Activated CD8-positive, alpha-beta memory T cell treated with anti-CD3 and anti-CD28 coated beads for 4 hours (primary cell): ENCODE results near the gene CD300LB.
A peak's percentile ranks its signal among the peaks of the same experiment; 100 is the strongest.
"Not testable (repeated sequence)": the region's sequence is repeated elsewhere in the genome, so short reads cannot be mapped to it uniquely, and the experiment has no call there.

Experiments used
- DNase-seq, 2 donors: peaks; one replicate each; pipeline ENCODE4 v3.0.0-alpha.2; 2020; ENCODE audit warnings: low read depth in 2 of 2

CD300LB gene

DNA sequence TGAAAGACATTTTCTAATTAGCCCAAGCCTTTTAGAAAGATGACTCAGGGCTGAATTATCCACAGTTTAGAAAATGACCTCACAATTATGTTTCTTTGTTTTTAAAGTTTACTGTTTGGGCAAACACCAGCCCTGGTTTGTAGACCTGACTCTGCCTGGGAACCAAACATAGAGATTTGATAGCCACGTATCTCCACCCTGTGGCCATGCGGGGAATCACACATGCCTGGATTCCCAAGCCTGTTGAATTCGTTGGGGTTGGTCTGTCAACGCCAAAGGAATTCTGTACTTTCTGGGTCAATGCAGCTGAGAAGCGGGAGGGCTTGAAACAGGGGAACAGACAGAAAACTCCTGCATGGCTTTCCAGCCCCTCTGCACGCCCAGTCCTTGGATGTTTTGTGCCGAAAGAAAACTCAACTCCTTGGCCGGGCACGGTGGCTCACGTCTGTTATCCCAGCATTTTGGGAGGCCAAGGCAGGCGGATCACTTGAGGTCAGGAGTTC, 37.9 kb downstream of the CD300LB start:
- DNase-seq = peak in 1 of 2 donors; percentile 48

- DNase-seq = no peak
These were observed 39.6 kb downstream of the CD300LB start for GRCh38 chr17:74491626-74492025.

DNA sequence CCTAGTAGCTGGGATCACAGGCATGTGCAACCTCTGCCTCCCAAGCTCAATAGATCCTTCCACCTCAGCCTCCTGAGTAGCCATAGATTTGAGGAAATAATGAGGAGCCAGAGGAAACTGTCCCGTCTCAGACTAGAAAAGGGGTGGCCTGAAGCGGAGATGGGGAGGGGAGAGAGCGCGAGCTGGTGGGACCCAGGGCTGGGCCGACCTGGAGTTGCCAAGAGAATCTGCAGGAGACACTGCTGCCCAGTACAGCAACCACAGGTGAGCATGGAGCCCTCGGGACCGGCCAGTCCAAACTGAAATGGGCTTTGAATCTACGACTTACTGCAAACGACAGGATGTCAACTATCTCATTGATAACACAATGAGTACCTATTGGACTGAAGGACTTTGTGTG, 40.6 kb downstream of the CD300LB start:
- DNase-seq = no peak

- DNase-seq = not testable (repeated sequence)
These were observed 43.0 kb downstream of the CD300LB start for GRCh38 chr17:74488276-74488675.

DNA sequence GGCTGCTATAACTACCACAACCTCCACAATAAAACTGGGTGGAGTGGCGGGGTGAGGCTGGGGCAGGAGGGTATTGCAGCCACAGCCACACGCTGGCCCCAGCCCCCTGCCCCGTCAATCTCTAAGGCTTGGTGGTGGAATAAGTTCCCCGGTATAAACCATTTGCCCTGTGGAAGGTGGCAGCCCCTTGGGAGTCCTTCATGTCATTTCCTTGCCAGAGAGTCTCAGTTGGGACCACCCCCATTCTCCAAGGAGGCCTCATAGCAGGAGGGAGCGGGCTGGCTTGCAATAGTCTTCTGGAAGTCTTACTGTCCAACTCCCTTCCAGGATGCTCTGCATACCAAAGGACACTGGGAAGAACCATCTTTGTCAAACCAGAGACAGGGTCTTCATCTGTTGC, 45.4 kb downstream of the CD300LB start:
- no peak for DNase-seq

- no peak for DNase-seq
These were observed 46.1 kb downstream of the CD300LB start for GRCh38 chr17:74485022-74485743.

DNA sequence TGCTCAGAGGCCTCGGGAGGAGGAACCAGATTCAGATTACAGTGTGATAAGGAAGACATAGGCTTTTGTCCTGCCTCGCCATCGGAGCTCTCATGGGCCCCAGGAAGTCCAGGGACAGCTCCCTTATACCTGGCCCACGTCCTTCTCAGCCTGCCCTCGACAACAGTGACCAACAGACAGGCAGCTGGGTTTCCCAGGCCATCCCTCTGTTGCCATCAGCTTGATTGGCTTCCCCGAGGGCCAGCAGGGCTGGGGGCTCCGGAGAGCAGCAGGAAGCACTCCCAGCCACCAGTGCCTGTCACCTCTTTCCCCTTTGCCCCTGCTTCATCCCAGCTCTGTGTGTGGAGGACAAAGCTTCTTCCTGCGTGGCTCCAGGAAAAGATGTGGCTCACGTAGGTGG, 47.2 kb downstream of the CD300LB start:
- no peak for DNase-seq

DNA sequence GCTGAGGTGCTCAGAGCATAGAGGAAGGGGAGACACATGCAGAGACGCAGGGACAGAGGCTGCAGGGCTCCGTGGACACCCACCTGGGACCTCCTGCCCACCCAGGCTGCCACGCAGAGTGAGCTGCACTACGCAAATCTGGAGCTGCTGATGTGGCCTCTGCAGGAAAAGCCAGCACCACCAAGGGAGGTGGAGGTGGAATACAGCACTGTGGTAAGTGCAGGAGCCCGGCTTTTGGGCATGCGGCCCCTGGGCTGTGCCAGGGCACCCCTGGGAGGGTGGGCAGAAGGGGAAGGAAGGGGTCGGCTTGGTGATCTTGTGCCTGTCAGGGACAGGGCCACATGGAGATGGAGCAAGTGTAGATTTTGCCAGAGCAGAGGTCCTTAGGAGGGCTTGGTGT, 49.7 kb downstream of the CD300LB start:
- DNase-seq = no peak

- DNase-seq = no peak
These were observed 51.0 kb downstream of the CD300LB start for GRCh38 chr17:74480290-74480689.

DNA sequence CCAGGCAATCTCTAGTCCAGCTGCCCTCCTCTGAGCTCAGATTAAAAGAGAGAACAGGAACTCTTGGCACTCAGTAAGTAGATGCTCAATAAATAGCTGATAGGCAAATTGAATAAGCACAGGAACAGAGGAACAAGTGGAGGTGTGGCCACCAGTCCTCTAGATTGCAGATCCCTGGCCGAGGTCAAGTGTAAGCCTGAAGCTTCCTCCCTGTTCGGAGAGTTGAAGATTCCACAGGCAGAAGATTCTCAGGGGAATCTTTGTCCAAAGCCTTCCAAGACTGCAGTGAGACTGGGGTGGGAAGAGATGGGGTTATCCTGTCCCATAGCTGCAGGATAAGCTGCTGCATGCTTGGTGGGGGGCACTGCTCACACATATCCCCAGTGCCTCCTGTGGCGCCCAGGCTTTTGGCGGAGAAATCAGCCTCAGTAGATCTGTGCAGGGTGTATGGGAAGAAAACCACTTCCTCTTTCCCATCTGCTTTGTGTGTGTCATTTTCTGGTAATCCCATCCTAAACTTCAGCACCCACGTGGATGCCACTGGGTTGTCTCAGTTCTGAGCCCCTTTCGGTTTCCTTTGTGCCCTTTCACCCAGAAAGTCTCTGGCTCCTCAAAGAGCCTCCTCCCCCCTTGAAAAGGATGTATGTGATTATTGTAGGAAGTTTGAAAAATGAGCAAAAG, 52.7 kb downstream of the CD300LB start:
- no peak for DNase-seq

GRCh38 chr17:74477411-74477810, 53.9 kb downstream of the CD300LB start:
- DNase-seq = no peak

DNA sequence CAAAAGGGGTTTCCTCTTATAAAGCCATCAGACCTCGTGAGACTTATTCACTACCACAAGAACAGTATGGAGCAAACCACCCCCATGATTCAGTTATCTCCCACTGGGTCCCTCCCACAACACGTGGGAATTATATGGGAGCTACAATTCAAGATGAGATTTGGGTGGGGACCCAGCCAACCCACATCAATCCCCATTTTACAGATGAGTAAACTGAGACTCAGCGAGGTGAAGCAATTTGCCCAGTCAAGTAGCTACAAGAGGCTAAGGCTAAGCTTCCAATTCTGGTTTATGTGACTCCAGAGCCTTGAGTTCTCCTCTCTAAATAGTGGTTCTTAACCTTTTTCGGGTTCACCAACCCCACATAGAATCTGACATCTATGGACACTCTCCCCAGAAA, 56.1 kb downstream of the CD300LB start:
- DNase-seq = no peak

DNA sequence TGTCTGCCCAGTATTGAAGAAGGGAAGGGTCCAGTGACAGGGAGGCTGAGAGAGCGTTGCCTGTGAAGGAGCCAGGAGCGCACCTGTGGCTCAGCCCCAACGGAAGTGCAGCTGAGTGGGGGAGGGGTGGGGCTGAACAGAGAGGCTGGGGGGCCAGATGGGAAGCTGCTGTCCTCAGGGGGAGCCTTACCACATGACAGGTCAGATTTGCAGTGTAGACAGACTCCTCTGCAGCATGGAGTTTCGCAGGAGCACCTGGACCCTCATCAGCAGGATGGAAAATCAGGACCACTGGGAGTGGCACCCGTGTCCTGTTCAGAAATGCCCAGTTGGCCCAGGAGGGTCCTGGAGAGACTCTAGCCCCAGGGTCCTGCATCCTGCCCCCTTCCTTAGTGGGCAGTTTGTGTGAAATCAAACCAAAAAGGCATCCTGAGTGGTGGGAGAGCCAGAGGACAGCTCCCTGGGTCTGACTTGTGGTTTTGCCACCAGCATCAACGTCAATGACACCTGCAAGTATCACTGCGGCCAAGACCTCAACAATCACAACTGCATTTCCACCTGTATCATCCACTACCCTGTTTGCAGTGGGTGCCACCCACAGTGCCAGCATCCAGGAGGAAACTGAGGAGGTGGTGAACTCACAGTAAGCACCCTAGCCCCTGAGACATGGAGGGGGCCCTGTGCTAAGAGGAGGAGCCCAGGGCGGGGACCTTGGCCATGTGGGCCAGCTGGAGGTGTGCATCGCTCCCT, 57.1 kb downstream of the CD300LB start:
- no peak for DNase-seq

GRCh38 chr17:74473294-74473693, 58.0 kb downstream of the CD300LB start:
- DNase-seq = no peak

DNA sequence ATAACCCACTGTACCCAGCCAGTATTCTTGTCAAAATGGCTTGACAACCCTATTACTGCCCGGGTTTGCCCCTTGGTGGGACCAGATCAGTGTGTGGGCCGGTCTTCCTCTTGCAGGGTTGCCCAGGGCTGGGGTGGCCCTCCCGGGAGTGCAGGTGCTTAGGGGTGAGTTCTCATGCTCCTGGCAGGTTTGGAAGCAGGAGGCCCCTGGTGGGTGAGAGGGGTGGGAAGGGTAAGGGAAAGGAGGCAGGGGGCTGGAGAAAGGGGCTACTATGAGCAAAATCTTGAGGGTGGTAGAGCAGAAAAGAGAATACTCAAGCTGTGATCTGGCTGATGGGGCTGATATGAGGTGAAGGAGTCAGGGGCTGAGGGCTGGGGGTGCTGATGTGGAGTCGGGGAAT, 58.4 kb downstream of the CD300LB start:
- DNase-seq = no peak

- no peak for DNase-seq
These were observed 59.9 kb downstream of the CD300LB start for GRCh38 chr17:74471341-74471740.
